Cerebellar nuclear complex (tissue), 1 donor: ENCODE data around the gene DIP2C.
"Not testable (repeated sequence)": the region's sequence is repeated elsewhere in the genome, so short reads cannot be mapped to it uniquely, and the experiment has no call there.

Experiments used
- DNase-seq, 2 experiments: peaks; one replicate each; lab custom pipeline; 2025; lab: John Stamatoyannopoulos, UW

DIP2C gene

DNA sequence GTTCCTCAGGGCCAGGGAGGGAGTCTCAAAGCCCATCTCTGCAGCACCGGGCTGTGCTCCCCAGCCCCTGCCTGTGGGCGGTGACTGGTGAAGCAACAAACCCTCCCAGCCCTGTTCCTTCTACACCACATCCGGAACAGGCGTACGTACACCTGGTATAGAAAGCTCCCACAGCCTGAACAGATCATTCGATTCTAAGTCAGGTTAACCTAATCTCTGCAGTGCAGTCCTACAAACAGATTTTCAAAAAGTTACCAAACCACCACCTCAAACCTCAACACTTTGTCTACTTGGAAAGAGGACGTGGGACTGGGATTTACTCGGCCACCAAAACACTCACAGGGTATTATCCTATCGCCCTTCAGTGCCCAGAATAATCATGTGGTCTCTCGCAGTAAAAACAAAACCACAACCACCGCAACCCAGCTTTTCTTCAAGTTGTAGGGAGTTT, 238.4 kb downstream of the DIP2C start:
- no peak for DNase-seq

DNA sequence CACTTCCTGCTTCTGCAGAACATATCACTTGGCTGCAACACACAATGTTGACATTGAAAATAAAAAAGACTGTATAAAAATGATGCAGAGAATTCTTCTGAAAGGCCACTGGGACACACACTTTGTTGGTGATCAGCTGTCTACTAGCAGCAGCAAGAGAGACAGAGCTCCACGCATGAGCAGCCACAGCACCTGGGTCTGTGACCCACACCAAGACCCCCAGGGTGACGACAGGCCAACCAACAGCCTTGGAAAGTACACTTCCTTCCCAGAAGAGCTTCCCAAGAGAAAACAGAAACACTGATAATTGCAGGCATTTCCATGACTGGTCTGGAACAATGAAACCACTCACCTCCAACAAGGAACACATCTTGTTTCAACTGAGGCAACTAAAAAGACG, 239.0 kb downstream of the DIP2C start:
- DNase-seq = no peak

DNA sequence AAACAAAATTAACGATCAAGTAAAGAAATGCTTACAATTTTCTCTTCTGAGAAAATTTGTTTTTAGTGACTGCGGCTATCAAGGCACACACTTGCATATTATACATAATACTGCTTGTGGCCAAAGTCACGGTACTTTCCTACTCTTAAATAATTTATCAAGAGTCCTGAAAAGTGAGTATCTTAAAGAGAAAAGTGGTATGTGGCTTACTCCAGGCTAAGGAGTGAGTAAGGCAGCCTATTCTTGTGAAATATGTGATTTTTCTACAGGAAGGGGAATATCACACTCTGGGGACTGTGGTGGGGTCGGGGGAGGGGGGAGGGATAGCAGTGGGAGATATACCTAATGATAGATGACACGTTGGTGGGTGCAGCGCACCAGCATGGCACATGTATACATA, 240.1 kb downstream of the DIP2C start:
- DNase-seq = not testable (repeated sequence)

DNA sequence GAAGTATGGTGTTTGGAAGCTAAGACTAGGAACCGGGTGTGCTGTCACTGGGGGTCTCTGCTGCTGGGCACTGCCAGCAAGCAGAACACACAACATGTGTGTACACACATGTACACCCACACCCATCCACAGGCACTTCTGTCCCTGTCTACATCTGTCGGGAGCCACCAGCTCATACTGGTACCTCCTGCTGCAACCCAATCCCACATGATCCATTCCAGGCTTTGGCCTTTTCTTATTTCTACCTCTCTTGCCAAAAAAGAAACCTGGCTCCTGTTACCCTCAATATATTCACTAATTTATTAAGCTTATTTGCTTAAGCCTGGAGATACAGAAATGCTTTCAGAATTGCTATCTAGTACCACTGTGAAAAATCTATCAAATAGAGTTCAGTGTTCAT, 246.0 kb downstream of the DIP2C start:
- no peak for DNase-seq

DNA sequence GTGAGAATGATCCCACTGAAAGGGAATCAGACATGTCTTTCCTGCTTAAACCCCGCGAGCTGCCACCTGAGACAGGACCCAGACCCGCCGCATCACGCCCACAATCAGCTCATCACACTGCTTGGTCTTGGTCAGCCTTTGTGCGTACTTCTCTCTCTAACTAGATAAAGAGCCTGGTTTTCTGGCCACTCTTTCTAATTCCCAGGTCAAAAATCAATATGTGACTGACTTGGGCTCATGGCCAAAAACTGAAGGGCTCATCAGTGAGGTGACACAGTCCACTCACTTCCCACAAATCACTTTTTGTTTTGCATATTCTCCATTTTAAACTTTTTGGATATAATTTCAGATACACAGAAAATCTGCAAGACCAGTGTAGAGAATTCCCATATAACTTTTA, 247.3 kb downstream of the DIP2C start:
- no peak for DNase-seq

DNA sequence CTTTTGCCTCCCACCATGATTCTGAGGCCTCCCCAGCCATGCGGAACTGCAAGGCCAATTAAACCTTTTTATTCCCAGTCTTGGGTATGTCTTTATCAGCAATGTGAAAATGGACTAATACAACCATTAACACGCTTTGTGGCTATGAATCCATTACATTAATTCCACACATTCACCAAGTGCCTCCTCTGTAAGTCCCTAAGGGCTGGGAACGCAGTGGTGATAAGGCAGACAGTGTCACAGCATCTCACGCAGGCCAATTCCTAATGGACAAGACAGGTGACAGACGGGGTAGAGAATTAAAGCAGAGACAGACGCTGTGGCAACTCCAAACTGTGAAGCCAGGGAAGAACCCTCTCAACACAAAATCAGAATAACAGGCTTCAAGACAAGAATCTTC, 247.8 kb downstream of the DIP2C start:
- DNase-seq = no peak

DNA sequence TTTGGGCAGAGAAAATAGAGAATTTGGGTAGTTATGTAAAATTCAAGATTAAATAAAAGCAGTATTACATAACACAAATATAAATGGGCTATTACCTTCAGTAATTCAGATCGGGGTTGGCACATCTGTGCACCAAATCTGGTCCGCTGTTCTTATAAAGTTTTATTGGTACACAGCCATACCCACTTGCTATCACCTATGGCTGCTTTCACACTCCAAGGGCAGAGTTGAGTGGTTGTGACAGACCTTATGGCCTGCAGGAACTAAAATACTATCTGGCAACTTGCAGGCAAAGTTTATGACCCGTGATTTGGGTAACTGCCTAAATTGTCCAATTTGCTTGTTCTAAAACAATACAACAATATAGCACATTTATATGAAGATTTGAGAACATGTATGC, 249.3 kb downstream of the DIP2C start:
- DNase-seq = no peak

DNA sequence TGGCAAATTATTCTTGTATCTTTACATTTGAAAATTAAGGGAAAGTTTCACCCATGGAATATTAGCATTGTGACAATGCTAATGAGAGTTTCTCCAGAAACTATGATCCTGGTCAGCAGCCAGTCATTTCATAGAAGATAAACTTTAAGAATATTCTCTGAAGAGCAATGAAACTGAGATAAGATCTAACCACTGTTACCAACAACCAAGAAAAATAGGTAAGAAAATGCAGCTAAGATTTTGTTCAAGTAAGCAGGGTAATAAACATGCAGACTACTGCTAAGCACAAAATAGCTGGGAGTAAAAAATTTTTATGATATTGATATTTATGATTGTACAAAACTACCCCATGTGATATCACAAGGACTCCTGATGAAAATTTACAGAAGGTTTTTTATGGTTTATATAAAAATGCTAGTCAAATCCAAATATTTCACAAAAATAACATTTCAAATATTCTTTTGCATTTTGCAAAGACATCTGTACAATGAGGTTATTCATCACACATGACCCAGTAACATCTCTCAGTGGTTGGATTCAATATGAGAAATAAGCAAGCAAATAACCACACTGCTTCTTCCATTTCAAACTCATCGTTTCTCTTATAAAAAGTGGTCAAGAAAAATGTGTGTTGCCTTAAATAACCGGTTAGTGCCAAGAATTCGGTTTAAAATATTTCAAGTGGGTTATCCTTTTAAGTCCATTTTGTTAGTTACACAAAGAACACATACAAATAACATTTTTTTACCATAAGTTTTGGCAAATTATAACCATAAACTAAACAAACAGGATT, 251.6 kb downstream of the DIP2C start:
- no peak for DNase-seq

DNA sequence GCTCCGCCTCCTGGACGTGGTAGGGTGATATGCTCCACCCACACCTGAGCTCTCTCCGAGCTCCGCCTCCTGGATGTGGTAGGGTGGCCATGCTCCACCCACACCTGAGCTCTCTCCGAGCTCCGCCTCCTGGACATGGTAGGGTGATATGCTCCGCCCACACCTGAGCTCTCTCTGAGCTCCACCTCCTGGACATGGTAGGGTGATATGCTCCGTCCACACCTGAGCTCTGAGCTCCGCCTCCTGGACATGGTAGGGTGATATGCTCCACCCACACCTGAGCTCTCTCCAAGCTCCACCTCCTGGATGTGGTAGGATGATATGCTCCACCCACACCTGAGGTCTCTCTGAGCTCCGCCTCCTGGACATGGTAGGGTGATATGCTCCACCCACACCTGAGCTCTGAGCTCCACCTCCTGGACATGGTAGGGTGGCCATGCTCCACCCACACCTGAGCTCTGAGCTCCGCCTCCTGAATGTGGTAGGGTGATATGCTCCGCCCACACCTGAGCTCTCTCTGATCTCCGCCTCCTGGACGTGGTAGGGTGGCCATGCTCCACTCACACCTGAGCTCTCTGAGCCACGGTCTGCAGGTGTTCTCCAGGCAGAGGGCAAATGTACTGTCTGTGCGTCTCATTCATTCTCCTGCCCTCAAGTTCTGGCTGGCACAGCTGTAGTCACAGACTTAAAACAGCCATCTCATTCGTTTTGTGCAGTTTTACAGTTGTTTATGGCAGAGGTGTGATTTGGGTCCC, 252.4 kb downstream of the DIP2C start:
- DNase-seq = no peak

DNA sequence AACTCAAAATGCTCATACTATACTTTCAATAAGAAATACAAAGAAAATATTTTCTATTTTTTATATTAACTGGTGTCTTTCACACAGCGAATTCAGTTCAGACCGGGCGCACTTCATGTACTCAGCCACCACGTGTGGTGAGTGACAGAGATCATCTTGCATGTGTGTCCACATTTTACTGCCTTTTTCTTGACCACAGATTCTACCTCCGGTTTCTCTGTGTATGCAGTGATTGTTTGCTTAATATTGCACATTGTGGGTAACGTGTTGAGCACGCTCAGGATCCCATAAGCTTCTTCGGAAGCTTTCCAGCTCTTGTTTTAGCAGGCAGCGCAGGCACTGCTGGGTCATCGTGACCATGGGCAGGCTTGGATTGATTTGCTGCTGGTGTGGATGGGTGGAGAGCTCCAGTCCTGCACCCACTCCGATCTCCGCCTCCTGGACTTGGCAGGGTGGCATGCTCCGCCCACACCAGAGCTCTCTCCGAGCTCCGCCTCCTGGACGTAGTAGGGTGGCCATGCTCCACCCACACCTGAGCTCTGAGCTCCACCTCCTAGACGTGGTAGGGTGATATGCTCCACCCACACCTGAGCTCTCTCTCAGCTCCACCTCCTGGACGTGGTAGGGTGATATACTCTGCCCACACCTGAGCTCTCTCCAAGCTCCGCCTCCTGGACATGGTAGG, 253.3 kb downstream of the DIP2C start:
- DNase-seq = no peak

DNA sequence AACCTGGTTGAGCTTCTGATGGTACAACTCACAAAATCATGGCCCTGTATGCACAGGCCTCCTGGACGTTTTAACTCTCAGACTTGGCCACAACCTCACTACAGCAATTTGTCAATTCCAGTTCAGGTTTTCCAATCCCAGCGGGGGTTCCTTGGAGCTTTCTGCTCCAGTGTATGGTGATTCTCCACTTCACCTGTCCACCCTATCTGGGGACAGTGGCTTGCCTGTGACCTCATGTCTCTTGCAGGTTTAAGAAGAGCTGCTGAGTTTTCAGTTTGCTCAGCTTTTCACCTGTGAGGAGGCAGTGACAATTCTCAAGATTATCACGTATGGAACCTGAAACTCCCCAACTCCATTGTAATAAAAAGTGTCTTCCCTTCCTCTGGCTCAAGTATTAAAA, 254.1 kb downstream of the DIP2C start:
- DNase-seq = no peak

DNA sequence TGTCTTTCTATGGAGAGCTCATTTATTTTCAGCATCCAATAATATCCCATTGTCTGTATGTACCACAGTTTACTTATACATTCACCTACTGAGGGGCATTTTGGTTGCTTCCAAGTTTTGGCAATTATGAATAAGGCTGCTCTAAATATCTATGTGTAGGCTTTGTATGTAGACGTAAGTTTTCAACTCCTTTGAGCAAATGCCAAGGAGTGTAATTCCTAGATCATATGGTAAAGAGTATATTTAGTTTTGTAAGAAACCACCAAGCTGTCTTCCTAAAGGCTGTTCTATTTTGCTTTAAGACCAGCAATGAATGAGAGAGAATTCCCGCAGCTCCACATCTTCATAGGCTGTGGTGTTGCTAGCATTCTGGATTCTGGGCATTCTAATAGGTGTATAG, 259.8 kb downstream of the DIP2C start:
- DNase-seq = no peak

DNA sequence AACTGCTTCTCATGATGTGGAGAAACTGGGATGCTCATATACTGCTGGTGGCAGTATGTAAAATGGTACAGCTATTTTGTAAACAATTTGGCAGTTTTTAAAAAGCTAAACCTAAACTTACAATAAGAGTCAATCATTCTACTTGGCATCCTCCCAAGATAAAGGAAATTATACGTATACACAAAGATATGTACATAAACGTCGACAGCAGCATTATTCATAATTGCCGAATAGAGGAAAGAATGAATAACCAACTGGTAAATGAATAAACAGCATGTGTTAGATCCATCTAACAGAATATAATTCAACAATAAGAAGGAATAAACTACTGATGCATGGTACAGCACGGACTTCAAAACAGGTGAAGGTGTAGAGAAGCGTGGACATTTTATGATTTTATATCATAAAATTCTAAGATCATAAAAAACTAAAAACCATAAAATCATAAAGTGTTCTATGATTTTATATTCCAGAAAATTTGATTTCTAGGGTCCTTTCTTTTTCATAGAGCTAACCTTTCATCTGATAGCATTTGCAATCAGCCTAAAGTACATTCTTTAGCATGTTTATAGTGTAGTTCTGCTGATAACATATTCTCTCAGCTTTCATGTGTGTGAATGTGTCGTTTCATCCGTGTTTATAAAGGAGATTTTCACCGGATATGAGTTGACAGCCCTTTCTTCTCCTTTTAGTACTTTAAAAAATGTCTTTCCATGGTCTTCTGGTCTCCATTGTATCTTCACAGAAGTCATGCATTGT, 261.5 kb downstream of the DIP2C start:
- no peak for DNase-seq

DNA sequence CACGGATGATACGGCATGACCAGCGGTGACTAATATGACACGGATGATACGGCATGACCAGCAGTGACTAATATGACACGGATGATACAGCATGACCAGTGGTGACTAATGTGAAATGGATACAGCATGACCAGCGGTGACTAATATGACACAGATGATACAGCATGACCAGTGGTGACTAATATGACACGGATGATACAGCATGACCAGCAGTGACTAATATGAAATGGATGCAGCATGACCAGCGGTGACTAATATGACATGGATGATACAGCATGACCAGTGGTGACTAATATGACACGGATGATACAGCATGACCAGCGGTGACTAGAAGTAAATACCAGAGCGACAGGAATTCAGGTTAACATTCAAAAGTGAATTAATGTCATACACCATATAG, 264.1 kb downstream of the DIP2C start:
- not testable (repeated sequence) for DNase-seq

DNA sequence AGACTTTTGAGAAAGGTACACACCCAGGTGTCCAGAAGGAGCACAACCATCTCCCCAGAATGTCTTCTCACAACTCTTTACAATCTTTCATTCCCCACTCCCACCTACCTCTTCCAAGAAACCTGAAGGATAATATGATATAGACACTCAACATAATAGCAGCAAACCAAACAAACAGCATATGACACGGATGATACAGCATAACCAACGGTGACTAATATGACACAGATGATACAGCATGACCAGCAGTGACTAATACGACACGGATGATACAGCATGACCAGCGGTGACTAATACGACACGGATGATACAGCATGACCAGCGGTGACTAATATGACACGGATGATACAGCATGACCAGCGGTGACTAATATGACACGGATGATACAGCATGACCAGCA, 264.7 kb downstream of the DIP2C start:
- not testable (repeated sequence) for DNase-seq

DNA sequence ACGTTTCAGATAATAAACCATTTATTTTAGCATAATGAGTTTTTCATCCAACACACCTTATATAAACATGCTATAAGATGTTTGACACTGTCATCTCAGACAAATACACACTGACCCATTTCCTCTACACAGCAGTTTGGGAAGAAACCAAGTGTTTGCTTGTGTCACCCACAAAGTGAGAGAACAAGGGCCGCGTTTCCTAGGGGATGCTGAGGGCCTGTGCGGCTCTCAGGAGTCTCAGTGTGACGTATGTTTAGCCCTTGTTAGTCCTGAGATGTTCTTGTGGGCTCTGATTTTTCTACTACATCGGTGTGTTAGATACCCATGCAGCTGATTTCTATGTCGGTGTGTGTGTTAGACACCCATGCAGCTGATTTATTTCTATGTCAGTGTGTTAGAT, 266.3 kb downstream of the DIP2C start:
- no peak for DNase-seq

DNA sequence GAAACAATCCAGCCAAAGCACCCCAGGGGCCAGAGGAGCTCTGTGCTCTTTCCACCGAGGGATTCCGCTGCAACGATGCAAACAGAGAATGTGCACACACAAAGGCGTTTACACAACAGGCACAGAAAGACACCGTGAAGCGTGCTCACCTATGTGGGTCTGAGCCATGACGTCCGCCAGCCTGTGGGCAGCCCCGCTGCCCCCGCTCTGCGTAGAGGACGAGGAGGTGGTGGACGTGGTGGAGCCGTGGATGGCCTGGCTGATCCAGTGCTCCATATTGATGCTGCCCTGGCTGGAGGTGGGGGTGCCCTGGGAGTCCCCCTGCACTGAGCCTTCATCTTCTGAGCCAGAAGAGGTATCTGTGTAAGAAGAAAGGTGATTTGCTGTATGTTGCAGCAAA, 266.8 kb downstream of the DIP2C start:
- no peak for DNase-seq

DNA sequence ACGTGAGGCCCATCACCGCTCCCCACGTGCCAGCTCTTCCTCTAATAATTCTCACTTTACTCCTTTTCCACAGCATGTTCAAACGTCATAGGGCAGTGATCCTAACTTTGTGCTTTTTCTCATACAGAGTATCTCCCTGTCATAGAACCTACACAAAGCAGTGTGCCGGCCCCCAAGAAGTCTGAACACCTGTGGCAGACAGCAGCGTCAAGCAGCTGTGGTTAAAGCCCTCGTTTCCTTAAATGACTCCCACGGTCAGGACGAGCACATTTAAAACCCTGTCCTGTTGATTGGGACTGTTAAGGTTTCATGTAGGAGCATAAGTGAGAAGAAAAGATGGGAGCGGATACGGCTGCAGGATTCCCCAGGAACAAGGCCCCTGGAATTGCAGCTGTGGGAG, 267.2 kb downstream of the DIP2C start:
- no peak for DNase-seq

DNA sequence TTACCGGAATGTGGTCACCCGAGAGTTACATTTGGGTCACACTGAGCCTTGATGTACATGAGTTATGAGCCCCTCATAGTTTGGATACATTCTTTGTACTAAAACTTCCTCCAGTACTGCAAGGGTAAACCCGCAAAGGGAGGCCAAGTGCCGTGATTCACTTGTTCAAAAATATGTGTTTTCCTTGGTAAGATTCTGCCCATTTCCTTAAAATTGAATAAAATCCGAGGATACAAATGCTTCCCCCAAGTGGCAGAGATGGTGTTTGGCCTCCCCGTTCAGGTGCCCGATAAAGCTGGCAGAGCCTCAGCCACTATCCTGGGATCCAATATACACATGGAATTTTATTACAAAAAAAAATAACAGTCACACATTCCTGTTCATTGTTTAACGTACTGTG, 268.3 kb downstream of the DIP2C start:
- DNase-seq = no peak

DNA sequence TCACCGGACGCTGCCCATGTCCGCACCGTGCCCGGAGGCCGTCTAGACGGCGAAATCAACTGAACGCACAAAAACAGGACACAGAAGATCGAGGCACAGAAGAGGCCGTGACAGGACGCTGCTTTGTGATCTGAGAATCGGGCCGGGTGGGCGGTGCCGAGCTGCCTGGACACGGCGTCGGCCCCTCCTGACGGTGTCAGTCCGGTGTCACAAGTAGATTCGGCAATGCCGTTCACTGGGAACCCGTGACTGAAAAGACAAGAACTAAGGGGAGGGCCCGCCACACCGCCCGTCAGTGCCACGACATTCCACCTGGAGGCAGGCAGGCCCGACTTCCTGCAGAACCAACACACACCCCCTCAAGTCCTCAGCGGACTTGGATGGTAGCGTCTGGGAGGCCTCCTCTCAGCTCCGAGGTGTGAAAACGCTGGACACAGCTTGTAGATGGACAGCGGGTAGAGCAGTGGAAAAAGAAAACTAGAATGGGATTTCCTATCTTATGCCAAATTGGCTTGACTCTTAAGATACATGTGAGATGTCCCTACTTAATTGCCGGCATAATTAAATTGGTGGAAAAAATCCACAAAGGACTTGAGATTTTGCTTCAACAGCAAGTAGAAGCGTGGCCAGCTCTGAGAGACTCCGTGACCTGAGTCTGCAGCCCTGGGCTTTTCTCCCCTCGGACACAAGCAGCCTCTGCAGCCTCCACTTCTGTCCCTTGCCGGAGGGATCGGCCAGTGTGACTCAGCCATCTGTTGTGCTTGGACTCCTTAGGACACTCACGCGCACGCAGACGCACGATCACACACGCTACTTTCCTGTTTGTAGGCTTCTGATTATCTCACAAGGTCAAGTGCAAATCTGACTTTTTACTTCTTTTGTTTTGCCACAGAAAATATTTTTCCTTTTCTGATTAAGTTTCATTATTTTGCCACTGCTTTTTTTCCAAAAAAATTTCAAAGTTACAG, 269.0 kb downstream of the DIP2C start:
- DNase-seq = no peak

DNA sequence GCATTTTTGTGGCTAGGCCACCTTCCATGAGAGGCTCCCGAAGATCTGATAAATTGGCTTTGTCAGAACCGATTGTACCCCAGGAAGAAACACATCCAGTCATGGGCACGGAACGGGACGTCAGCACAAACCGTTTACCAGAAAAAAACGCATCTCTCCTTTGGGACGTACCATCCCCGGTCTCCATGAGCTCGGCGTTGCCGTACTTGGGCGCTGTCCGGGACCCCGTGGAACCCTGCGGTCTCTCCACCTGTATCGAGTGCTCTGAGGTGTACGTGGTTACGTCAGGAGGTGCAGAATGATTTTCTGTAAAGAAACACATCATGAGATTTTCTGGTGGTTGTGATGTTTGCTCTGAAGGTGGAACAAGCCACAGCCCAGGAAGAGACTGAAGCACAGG, 270.6 kb downstream of the DIP2C start:
- DNase-seq = no peak
